ENCODE measurements around the gene C21orf91. TPM values are rescaled to one million over a fixed set of nuclear protein-coding genes. Genes with fewer than 3 reads are reported as not detected.
A peak's percentile ranks its signal among the peaks of the same experiment; 100 is the strongest.

C21orf91 gene
- 1 to 10 TPM; 1.3 to 7.1 (median 3.7) TPM for polyA plus RNA-seq

GRCh38 chr21:17819114-17819876, at the start of gene C21orf91:
C21orf91 (minus strand) TSS chr21:17819356; CDS start chr21:17818318, 1,038 bp downstream.
- WGBS, 3 donors: 0 to 1% (median 1%) methylated on average over 65 to 78 of the region's 78 CpGs
- peak within 1 kb of the TSS; percentile 68 for H3K27ac ChIP-seq (ENCODE audit: low read depth, low read length)

GRCh38 chr21:17866590-17866989, 47.4 kb upstream of the C21orf91 start:
- WGBS, 3 donors: 81 to 100% (median 93%) methylated on average over 2 of the region's 2 CpGs
- H3K27ac ChIP-seq (ENCODE audit: low read depth, low read length): no peak overlapping the region

GRCh38 chr21:17859661-17860060, 40.5 kb upstream of the C21orf91 start:
- WGBS, 3 donors: 47 to 94% (median 80%) methylated on average over 1 of the region's 1 CpG
- H3K27ac ChIP-seq (ENCODE audit: low read depth, low read length): no peak overlapping the region

- WGBS, 3 donors: 73 to 83% (median 81%) methylated on average over 2 of the region's 2 CpGs
- H3K27ac ChIP-seq (ENCODE audit: low read depth, low read length): no peak overlapping the region
Measured at GRCh38 chr21:17858747-17859146, 39.6 kb upstream of the C21orf91 start.

DNA sequence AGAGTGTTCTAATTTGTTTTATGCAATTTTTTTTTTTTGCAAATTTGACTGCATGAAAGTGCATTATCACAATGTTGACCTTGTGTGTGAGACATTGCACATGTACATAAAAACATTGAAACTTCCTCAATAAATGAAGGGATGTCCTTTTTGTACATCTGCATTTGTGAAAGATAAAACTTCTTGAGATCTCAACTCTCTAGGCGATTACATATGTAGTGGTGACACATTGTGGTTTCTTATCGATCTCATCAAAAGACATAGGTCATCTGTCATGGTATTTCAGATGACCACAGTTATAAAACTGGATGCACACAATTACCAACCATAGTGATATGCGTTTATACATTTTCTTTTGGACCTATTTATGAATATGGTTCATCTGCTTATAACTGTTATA, 35.6 kb upstream of the C21orf91 start:
- no peak overlapping the region for H3K27ac ChIP-seq (ENCODE audit: low read depth, low read length)
- 82 to 94% (median 85%) methylated on average over 3 of the region's 3 CpGs for WGBS, 3 donors

DNA sequence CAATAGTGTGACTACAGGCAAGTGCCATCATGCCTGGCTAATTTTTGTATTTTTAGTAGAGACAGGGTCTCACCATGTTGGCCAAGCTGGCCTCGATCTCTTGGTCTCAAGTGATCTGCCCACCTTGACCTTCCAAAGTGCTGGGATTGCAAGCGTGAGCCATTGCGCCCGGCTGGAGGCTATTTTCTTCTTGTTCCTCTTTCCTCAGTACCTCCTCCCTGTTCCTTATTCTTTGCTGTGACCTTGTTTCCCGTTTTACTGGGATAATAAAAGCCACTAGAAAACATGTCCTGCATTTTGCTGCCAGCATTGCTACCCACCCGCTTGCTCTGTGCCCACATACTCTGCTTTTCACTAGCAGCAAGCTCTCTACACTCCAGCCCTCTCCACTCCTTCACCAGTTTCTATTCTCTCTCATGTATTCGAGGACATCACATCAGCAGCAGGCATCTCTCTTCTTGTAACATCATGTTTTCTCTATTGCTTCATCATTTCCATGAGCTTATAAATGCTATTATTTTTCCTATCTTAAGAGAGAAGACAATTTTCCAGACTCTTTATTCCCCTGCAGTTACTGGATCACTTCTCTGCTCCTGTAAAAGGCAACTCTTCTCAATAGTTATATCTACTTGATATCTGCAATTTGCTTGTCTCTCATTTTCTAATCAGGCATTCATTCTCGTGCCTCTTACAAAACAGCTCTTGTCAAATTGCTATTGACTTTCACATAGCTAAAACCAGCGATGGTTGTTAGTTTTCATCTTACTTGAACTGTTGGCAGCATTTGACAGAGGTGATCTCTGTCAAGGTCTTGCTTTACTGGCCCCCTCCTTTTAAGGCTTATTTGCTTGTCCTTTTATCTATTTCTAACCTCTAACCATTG, 34.5 kb upstream of the C21orf91 start:
- 62 to 66% (median 63%) methylated on average over 9 of the region's 9 CpGs for WGBS, 3 donors
- no peak overlapping the region for H3K27ac ChIP-seq (ENCODE audit: low read depth, low read length)

GRCh38 chr21:17848228-17848627, 29.1 kb upstream of the C21orf91 start:
- 49 to 69% (median 66%) methylated on average over 3 of the region's 3 CpGs for WGBS, 3 donors

DNA sequence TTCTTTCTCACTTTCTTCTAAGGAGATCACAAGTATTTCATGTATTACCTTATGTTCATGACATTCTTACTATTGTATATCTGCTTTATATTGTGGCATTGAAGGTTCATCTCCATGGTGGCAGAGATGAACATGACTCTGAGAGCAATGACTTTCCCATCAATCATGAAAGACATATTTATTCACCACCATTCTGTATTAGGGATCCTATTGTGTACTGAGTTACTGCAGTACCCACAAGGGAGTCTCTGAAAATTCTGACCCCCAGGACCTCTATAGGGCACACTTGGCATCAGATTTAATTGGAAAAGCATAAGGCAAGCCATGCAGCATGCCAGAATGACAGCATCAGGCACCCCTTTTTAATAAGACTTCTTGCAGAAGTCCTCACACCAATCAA, 21.9 kb upstream of the C21orf91 start:
- H3K27ac ChIP-seq (ENCODE audit: low read depth, low read length): no peak overlapping the region

More at GRCh38 chr21:17848228-17848627, 29.1 kb upstream of the C21orf91 start:
- H3K27ac ChIP-seq (ENCODE audit: low read depth, low read length): no peak overlapping the region

GRCh38 chr21:17834639-17835354, 15.6 kb upstream of the C21orf91 start:
- H3K27ac ChIP-seq (ENCODE audit: low read depth, low read length): no peak overlapping the region
- 69 to 70% (median 70%) methylated on average over 4 of the region's 4 CpGs for WGBS, 3 donors

- 72 to 77% (median 73%) methylated on average over 3 of the region's 3 CpGs for WGBS, 3 donors
- no peak overlapping the region for H3K27ac ChIP-seq (ENCODE audit: low read depth, low read length)
Measured at GRCh38 chr21:17829472-17829871, 10.3 kb upstream of the C21orf91 start.

- H3K27ac ChIP-seq (ENCODE audit: low read depth, low read length): no peak overlapping the region
- 54 to 68% (median 68%) methylated on average over 3 of the region's 3 CpGs for WGBS, 3 donors
Measured at GRCh38 chr21:17828223-17828622, 9.1 kb upstream of the C21orf91 start.

- H3K27ac ChIP-seq (ENCODE audit: low read depth, low read length): no peak overlapping the region
- 73 to 86% (median 85%) methylated on average over 6 of the region's 6 CpGs for WGBS, 3 donors
Measured at GRCh38 chr21:17823846-17824245, 4.7 kb upstream of the C21orf91 start.

DNA sequence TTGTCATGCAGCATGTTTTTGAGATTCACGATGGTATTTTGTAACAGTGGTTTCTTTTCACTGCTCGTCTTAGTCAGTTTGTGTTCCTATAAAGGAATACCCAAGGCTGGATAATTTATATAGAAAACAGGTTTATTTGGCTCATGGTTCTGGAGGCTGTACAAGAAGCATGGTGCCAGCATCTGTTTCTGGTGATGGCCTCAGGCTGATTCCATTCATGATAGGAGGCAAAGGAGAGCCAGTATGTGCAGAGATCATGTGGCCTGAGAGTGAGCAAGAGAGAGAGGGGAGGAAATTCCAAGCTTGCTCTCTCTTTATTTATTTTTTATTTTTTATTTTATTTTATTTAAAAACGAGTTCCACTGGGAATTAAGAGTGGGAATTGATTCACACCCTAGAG, 2.0 kb upstream of the C21orf91 start:
- no peak overlapping the region for H3K27ac ChIP-seq (ENCODE audit: low read depth, low read length)
- 86 to 90% (median 87%) methylated on average over 3 of the region's 3 CpGs for WGBS, 3 donors

- WGBS, 3 donors: 0 to 1% (median 1%) methylated on average over 6 of the region's 6 CpGs
- H3K27ac ChIP-seq (ENCODE audit: low read depth, low read length): no peak overlapping the region
Measured at GRCh38 chr21:17819877-17820229, 697 bp upstream of the C21orf91 start.

- WGBS, 3 donors: 1% methylated on average over 47 to 56 of the region's 56 CpGs
- H3K27ac ChIP-seq (ENCODE audit: low read depth, low read length): no peak overlapping the region
Measured at GRCh38 chr21:17818186-17819113, 706 bp downstream of the C21orf91 start.

GRCh38 chr21:17813353-17813752, 5.8 kb downstream of the C21orf91 start:
- 97 to 100% (median 97%) methylated on average over 2 of the region's 2 CpGs for WGBS, 3 donors
- H3K27ac ChIP-seq (ENCODE audit: low read depth, low read length): no peak overlapping the region

GRCh38 chr21:17805966-17806365, 13.2 kb downstream of the C21orf91 start:
- WGBS, 3 donors: 88 to 93% (median 93%) methylated on average over 4 of the region's 4 CpGs
- H3K27ac ChIP-seq (ENCODE audit: low read depth, low read length): no peak overlapping the region

- WGBS, 3 donors: 73 to 91% (median 81%) methylated on average over 3 of the region's 3 CpGs
- no peak overlapping the region for H3K27ac ChIP-seq (ENCODE audit: low read depth, low read length)
Measured at GRCh38 chr21:17803536-17803935, 15.6 kb downstream of the C21orf91 start.

All from adipose tissue (tissue), 3 donors.